Measurements from ENCODE around the gene DPYD. TPM values are rescaled to one million over a fixed set of nuclear protein-coding genes. Genes with fewer than 3 reads are reported as not detected.

The DPYD gene
- total and polyA plus RNA-seq, 9 of the 15 experiments (the other 6 are each of a cell fraction or from before 2014, with no cell fraction given): 0.03 to 0.25 (median 0.08) TPM; not detected in 2

- H2AFZ ChIP-seq (ENCODE audit: low read depth, low read length): no peak overlapping the region
- POLR2A ChIA-PET: no interaction called here
- DNase-seq (ENCODE audit: extremely low read depth in 1 of 4, low spot score in 3 of 4): no peak
- no peak for FAIRE-seq
- no peak overlapping the region for H3K4me2 ChIP-seq (ENCODE audit: insufficient read depth, low read length)
- no peaks in the 10 kb centered on the region for H3K4me1 ChIP-seq (replicated peaks in 1 of 2; ENCODE audit: control insufficient read depth in 2 of 2, insufficient read depth in 2 of 2, low read length in 2 of 2)
- TF ChIP-seq ZBTB43 (CRISPR knock-in tag; IDR thresholded peaks at IDR 0.05): no peak
- no peak for TF ChIP-seq MCM3 (IDR thresholded peaks at IDR 0.05)
- no peak for TF ChIP-seq SNIP1 (IDR thresholded peaks at IDR 0.05; ENCODE audit: low read depth)
- no peak for TF ChIP-seq MYC (IDR thresholded peaks at IDR 0.05; ENCODE audit: low read depth, low read length)
- no peak for TF ChIP-seq MYC (CRISPR knock-in tag; IDR thresholded peaks at IDR 0.05; ENCODE audit: borderline replicate concordance, low read depth)
- no peak for TF ChIP-seq TAF1 (IDR thresholded peaks at IDR 0.05; ENCODE audit: control insufficient read depth, extremely low read depth, insufficient read depth, low read length, severe bottlenecking)
- no peak for TF ChIP-seq MEF2D (tag; conservative IDR thresholded peaks at IDR 0.05; ENCODE audit: low read depth)
- CTCF ChIA-PET (ENCODE audit: low intra/inter-chr PET ratio): no interaction called here
- H3K9ac ChIP-seq (ENCODE audit: insufficient read depth in 1 of 2, low read depth in 2 of 2, low read length in 2 of 2): no peak overlapping the region
- no peaks in the 10 kb centered on the region for H4K20me1 ChIP-seq (replicated peaks; ENCODE audit: control insufficient read depth, insufficient read depth, low read length)
- no peaks in the 10 kb centered on the region for H3K9me1 ChIP-seq (ENCODE audit: control insufficient read depth, insufficient read depth, low read length)
- H3K36me3 ChIP-seq (ENCODE audit: control insufficient read depth, insufficient read depth, low read length): no peaks in the 10 kb centered on the region
- no peak overlapping the region for H3K27ac ChIP-seq (ENCODE audit: extremely low read depth, low read depth, low read length)
- no peaks in the 10 kb centered on the region for H3K9me3 ChIP-seq (replicated peaks; ENCODE audit: control insufficient read depth, insufficient read depth, low read depth, low read length)
- no peak for ATAC-seq
- H3K4me3 ChIP-seq: no peak overlapping the region
- 0% methylated on average over 2 of the region's 2 CpGs for WGBS (ENCODE audit: insufficient coverage, low coverage, missing lambda C conversion rate)
- H3K79me2 ChIP-seq (ENCODE audit: control insufficient read depth, insufficient read depth, low read length): no peaks in the 10 kb centered on the region
- H3K27me3 ChIP-seq (ENCODE audit: control insufficient read depth in 2 of 2, insufficient read depth in 2 of 2, low read length in 2 of 2): no peaks in the 10 kb centered on the region
- BruUV-seq (replicated peaks): no TSS peak
- in situ Hi-C loops (cut with MboI): no loop called here
- intact Hi-C loops (cut with micrococcal nuclease): no loop called here
These were observed 288.1 kb downstream of the DPYD start for GRCh38 chr1:97632776-97633175.
